NCI-H1092 (cell line): ENCODE results near the gene CDC42BPB.
"Not testable (repeated sequence)": the region's sequence is repeated elsewhere in the genome, so short reads cannot be mapped to it uniquely, and the experiment has no call there.

Experiments used
- DNase-seq: peaks from one replicate; lab custom pipeline; 2025; lab: John Stamatoyannopoulos, UW

Gene CDC42BPB

DNA sequence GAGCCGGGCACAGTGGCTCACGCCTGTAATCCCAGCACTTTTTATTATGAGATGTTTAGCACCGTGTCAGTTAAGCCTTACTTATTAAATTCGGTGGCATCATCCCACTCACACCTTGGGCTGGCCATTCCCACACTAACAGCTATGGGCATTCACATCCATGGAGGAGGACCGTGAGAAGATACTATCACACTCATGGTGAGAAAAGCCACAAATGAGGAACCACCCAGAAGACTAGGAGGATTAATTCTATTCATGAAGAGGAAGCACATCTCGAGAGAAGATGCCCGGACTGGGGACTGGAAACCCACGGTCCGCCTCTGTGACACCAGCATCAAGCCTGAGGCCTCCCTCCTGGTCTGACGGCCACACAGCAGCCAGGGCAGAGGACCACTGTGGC lies 4.9 kb downstream of the CDC42BPB start:
- no peak for DNase-seq

DNA sequence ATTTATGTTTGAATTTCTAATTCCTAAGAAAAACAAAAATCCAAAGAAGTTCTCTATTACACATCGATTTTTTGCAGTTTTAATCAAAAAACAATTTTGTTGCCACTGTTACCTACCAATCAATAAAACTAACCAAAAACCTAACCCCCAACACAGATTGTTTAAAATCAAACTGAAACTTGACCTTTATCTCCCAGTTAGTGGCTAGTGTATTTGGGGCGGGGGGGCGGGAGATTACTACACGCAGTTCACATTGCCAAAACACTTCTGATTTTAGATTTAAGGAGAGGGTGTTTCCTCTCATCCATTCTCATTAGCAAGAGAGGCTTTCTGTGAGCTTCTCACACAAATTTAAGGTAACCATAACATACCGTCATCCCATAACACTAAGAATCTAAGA lies 6.4 kb downstream of the CDC42BPB start:
- DNase-seq, result no peak

DNA sequence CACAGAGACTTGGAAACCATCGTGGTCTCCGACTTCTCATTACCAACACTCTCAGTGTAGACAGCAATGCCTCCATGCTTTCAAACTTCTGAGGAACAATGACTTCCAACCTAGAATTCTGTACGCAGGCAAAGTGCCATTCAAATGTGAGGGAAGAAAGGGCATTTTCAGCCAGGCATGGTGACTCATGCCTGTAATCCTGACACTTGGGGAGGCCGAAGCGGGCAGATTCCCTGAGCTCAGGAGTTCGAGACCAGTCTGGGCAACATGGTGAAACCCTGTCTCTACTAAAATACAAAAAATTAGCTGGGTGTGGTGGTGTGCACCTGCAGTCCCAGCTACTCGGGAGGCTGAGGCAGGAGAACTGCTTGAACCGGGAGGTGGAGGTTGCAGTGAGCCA lies 9.9 kb downstream of the CDC42BPB start:
- not testable (repeated sequence) for DNase-seq

- DNase-seq, result no peak
Observed at GRCh38 chr14:103045371-103045869, 11.9 kb downstream of the CDC42BPB start.

GRCh38 chr14:103043257-103044015 lies 13.9 kb downstream of the CDC42BPB start:
- no peak for DNase-seq

DNA sequence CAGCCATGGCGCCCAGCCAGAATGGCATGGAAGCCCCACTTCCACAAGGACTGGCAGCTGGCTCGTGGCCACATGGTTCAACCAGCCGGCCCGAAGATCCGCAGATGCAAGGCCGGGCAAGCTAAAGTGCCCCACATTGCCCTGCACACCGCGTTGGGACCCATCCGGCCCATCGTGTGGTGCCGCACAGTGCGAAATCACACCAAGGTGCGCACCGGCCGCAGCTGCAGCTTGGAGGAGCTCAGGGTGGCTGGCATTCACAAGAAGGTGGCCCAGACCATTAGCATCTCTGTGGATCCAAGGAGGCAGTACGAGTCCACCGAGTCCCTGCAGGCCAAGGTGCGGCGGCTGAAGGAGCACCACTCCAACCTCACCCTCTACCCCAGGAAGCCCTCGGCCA lies 15.9 kb downstream of the CDC42BPB start:
- DNase-seq, result no peak

DNA sequence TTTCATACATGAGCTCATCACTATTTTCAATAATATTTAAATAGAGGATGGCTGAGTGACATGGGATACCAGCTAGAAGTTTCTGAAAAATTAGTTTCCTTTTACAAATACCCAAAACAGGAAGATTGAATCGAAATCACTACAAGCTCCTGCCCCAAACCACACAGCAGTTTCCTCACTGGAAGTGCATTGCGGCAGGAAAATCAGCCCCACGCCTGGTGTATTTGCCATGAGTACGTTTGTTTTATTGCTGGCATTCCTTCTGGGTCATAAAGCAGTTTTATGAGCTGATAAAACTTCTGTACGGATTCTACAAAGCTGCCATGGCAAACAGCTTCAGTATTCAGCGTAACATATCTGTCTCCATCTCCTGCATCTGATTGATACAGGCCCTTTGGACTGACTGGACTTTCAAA lies 23.7 kb downstream of the CDC42BPB start:
- DNase-seq, result no peak

DNA sequence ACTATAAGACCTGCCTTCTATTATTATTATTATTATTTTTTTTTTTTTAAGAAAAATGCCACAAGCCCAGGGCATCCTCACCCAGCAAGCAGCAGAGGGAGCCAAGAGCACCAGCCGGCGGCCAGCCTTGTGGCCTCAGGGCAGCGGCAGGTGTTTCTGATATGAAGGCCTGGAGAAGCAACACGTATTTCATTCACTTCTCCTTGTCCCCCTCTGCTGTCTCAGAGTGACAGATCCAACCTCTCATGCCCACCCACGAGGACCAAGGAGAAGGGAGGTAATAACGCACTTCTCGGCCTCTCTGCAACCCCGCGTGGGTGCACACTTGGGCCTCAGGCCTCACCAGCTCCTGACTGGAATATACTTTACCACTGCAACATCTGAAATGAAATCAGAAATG lies 25.4 kb downstream of the CDC42BPB start:
- no peak for DNase-seq

DNA sequence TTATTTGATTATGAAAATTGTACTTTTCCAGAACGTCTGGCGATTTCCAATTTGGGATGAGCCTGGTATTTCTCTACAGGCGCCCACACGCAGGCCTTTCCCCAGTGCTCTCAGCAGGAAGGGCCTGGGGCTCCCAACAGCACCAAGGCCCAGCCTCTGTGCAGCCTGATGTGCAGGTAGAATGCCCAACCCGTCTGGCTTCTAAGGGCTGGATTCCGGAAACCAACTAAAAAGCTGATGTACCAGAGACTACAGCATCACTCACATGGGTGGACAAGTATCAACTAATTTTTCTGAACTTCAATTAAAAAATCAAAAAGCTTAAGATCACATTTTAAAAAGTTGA lies 25.8 kb downstream of the CDC42BPB start:
- no peak for DNase-seq

DNA sequence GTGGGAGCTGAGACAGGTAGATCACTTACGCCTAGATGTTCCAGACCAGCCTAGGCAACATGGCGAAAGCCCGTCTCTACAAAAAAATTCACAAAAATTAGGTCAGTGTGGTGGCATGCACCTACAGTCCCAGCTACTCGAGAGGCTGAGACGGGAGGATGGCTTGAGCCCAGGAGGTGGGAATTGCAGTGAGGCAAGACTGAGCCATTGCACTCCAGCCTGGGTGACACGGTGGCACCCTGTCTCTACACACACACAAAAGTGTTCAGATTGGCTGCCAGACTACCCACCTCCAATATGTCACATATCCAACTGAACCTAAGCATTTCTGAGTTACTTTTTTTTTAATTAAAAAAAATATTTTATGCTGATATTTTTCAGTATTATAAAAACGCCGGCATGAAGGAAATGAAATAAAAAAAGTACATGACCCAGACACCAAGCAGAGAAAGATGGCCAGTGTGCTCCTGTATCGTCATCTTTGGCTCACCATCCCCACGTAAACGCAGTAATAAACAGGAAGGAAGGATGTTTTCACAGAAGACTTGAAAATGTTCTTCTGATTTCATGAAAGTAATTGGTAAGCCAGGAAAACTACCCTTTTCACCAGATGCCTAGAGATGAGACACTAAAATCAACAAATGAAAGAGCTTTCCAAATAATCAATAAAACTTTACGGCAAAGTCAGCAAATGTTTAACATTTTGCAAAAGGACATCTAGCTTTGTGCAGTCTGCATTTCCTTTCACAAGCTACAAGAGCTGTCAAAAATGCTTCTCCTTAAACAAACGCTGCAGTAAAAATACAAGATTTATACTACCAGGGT lies 26.4 kb downstream of the CDC42BPB start:
- DNase-seq, result no peak

DNA sequence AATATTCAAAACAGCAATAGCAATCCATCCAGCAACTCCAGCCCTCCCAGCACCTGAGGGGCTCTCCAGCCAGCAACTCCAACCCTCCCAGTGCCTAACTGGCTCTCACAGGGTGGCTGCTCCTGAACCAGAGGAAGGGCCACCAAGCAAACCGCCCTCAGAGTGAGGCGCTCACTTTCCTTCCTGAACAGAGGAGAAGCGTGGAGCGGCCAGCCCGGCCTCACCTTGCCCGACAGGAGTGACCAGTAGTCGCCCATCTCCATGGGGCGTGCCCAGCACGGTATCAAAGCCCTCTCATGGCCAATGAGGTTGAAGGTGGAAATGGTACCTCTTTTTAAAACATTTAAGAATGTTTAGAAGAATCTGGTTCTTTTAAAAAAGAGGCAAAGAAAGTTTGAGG lies 27.4 kb downstream of the CDC42BPB start:
- DNase-seq, result no peak

GRCh38 chr14:103028772-103029171 lies 28.6 kb downstream of the CDC42BPB start:
- no peak for DNase-seq

DNA sequence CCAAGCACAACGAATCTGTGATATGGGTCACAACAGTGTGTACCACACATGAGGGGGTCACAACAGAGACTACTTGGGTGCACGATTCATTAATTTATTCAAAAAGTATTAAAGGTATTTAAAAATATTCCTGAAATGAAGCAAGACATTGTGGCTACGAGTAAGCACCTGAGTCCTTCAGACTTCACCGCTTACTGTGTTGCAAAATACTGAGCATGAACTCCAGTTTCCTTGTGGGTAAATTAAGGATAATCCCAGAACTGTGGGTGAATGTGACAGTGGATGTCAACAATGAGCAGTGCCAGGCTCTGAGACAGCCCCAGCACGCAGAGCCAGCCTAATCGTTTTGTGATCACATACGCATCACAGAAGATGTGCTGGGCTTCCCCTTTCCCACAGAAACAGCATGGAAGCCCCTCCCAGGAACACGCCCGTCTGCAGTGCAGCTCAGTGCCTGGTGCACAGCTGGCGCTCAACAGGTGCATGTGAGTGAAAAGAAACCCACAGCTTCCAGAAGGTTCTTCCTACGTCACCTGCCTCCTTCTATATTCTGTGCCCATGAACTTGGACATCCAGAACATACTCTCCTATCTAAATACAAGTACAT lies 29.1 kb downstream of the CDC42BPB start:
- no peak for DNase-seq

DNA sequence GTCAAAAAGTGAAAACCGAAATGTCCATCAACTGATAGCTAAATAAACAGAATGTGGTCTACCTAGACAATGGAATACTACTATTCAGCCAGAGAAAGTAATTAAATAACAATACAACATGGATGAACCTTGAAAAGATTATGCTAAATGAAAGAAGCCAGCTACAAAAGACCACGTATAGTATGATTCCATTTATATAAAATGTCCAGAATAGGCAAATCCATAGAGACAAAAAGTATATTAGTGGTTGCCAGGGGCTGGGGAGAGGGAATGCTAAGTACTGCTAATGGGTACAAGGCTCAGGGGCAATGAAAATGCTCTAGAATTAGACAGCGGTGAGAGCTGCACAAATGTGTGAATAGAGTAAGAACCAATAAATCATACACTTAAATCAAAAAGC lies 29.9 kb downstream of the CDC42BPB start:
- no peak for DNase-seq

DNA sequence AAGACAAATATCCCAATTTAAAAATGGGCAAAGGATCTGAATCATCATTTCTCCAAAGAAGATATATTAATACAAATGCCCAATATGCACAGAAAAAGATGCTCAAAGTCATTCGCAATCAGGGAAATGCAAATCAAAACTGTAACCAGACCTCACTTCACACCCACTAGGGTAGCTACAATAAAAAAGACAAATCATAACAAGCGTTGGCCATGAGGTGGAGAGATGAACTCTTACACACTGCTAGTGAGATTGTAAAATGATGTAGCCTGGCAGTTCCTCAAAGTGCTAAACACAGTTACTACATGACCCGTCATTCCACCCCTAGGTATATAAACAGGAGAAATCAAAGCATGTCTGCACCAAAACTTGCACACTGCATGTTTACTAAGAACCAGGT lies 30.4 kb downstream of the CDC42BPB start:
- no peak for DNase-seq

- not testable (repeated sequence) for DNase-seq
Observed at GRCh38 chr14:103026196-103026595, 31.2 kb downstream of the CDC42BPB start.

- no peak for DNase-seq
Observed at GRCh38 chr14:103023881-103024473, 33.4 kb downstream of the CDC42BPB start.

DNA sequence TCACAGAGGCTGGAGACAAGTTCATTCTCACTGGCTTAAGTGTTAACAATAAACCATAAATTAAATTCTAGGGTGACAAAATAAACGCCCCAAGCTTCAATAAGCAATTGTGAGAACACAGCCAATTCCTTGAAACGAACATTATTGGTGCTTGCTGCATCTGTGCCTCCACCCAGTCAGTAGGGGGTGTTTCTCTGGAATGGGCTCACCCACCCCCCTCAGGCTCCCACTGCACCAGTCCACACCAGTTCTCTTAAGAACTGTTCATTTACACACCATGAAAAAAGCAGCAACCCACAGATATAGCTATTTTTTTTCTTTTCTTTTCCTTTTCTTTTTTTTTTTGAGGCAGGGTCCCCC lies 34.7 kb downstream of the CDC42BPB start:
- no peak for DNase-seq

GRCh38 chr14:103022002-103022684 lies 35.2 kb downstream of the CDC42BPB start:
- no peak for DNase-seq

DNA sequence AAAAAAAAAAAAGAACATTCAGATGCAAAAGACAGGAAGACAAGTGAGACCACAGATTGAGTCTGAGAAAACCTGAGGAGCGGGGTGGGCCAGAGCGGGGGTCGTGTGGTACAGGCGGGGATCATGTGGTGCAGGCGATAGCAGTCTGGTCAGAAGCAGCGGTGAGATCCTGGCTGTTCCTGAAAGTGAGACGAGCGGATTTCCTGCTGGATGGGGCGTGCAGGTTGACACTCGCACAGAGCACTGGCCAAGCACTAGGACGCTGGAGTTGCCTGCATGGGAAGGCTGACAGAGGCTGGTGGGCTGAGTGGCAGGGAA lies 35.7 kb downstream of the CDC42BPB start:
- no peak for DNase-seq

DNA sequence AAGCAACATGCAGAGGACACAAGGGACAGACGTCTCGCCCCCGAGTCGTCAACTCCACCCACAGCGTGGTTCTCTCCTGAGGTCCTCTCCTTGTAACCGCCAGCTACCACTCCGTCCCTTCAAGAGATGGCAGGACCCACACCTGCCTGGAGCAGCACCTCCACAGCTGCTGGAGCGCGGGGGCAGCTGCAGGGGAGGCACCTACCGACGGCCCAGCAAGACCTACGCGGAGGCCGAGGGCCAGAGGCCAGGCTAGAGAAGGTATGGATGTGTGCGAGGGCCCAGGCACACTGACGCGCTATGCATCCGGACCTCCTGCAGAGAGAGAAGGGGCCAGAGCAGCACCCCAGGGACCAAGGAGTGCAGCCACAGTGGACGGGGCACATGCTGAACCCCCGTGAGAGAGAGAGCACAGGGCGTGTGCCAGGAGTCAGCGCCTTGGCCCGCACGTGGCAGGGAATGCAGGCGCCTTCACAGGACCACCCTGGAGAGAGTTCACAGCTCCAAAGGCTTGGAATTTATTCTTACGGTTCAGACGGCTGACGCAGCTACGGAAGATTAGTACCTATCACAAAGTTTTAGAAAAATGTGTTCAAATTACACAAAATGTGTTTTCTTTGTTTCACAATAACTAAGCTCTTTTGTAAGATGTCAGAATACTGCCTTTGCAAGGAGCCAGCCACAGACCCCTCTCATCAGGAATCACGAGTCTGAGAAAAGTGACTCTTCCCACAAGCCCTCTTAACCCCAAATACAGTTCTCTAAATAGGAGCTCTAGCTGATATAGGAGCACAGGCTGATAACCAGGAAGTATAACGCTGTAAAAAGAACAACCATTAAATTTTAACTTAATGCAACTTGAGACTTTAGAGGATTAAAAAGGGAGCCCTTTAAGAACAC lies 36.8 kb downstream of the CDC42BPB start:
- DNase-seq, result no peak
